LNCaP clone FGC (cell line): ENCODE data around the gene CRTC3.
"Not testable (repeated sequence)": the region's sequence is repeated elsewhere in the genome, so short reads cannot be mapped to it uniquely, and the experiment has no call there.

Experiments used
- DNase-seq: peaks from one replicate; pipeline ENCODE4 v3.0.0-alpha.2; 2011; ENCODE audit warnings: low read depth
- H3K4me3 ChIP-seq: 2 replicates; pipeline ENCODE4 v1.5.1; 2011; ENCODE audit warnings: mild to moderate bottlenecking, low read depth, low read length, control low read depth
- TF ChIP-seq, protein P1 (sequence below): IDR thresholded peaks from 2 replicates; pipeline ENCODE4 v1.5.1; 2012; ENCODE audit warnings: mild to moderate bottlenecking; ENCODE audit not compliant: control insufficient read depth, insufficient read depth; ENCODE audit errors: extremely low read depth

The CRTC3 gene

DNA sequence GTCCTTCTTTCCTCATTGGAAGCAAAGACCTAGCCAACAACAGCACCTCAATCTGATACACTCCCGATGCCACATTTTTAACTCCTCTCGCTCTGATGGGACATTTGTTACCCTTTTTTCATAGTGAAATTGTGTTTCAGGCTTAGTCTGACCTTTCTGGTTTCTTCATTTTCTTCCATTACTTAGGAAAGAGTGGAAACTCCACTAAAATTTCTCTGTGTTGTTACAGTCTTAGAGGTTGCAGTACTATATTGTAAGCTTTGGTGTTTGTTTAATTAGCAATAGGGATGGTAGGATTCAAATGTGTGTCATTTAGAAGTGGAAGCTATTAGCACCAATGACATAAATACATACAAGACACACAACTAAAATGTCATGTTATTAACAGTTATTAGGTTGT is 29.6 kb upstream of the CRTC3 start:
- TF ChIP-seq, protein P1, sequence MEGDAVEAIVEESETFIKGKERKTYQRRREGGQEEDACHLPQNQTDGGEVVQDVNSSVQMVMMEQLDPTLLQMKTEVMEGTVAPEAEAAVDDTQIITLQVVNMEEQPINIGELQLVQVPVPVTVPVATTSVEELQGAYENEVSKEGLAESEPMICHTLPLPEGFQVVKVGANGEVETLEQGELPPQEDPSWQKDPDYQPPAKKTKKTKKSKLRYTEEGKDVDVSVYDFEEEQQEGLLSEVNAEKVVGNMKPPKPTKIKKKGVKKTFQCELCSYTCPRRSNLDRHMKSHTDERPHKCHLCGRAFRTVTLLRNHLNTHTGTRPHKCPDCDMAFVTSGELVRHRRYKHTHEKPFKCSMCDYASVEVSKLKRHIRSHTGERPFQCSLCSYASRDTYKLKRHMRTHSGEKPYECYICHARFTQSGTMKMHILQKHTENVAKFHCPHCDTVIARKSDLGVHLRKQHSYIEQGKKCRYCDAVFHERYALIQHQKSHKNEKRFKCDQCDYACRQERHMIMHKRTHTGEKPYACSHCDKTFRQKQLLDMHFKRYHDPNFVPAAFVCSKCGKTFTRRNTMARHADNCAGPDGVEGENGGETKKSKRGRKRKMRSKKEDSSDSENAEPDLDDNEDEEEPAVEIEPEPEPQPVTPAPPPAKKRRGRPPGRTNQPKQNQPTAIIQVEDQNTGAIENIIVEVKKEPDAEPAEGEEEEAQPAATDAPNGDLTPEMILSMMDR: no peak
- no peak overlapping the region for H3K4me3 ChIP-seq
- no peak for DNase-seq

DNA sequence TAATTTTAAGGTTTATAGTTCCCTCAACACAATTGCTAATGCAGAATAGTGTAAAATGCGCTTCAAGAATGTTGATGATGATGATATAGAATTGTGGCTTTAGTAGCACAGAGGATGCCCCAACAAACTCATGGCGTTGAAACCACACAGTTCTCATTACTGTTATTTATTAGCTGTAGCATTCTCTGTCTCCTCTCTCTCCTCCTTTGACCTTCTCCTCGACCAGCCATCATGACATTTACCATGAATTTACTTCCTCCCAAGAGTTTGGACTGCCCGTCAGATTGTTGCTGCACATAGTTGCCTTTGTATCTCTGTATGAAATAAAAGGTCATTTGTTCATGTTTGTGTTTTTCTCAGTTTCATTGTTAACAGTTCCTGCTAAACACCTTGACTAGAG is 27.8 kb upstream of the CRTC3 start:
- no peak for DNase-seq
- TF ChIP-seq, protein P1: no peak
- no peak overlapping the region for H3K4me3 ChIP-seq

DNA sequence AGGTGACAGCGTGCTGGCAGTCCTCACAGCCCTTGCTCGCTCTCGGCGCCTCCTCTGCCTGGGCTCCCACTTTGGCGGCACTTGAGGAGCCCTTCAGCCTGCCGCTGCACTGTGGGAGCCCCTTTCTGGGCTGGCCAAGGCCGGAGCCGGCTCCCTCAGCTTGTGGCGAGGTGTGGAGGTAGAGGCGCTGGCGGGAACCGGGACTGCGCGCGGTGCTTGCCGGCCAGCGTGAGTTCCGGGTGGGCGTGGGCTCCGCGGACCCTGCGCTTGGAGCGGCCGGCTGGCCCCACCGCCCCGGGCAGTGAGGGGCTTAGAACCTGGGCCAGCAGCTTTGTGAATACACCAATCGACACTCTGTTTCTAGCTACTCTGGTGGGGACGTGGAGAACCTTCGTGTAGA is 18.9 kb upstream of the CRTC3 start:
- DNase-seq, H3K4me3 ChIP-seq: not testable (repeated sequence)

DNA sequence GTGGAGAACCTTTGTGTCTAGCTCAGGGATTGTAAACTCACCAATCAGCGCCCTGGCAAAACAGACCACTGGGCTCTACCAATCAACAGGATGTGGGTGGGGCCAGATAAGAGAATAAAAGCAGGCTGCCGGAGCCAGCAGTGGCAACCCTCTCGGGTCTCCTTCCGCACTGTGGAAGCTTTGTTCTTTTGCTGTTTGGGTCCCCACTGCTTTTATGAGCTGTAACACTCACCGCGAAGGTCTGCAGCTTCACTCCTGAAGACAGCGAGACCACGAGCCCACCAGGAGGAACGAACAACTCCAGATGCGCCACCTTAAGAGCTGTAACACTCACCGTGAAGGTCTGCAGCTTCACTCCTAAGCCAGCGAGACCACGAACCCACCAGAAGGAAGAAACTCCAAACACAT is 18.5 kb upstream of the CRTC3 start:
- not testable (repeated sequence) for DNase-seq, H3K4me3 ChIP-seq

DNA sequence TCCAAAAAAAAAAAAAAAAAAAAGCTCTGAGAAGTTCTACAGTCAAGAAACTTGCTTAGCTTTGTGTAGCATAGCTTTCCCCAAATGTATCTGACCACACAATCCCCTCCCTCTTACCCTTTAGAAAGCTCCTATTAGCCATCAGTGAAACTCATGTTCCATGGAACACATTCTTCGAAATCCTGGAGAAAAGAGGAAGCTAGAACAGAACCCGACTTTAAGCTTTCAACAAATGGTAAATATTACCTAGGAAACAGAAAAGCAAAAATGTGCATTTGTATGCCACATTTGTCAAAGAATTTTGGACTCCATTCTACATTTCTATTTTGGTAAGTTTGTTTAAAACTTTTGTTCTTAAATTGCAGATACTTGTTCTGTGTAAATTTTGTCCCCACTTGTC is 17.4 kb upstream of the CRTC3 start:
- H3K4me3 ChIP-seq: no peak overlapping the region
- DNase-seq: no peak
- TF ChIP-seq, protein P1: no peak

DNA sequence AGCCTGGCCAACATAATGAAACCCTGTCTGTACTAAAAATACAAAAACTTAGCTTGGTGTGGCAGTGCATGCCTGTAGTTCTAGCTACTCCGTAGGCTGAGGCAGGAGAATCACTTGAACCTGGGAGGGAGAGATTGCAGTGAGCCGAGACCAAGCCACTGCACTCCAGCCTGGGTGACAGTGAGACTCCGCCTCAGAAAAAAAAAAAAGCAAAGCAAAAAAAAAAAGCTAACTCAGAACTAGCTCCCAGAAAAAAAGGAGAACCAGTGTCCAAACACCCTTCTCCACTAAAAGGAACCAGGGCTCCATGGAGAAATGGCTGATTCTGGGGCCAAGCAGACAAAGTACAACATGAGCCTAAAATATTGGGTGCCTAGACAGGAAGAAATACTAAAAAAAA is 16.7 kb upstream of the CRTC3 start:
- no peak overlapping the region for H3K4me3 ChIP-seq
- TF ChIP-seq, protein P1: no peak
- no peak for DNase-seq

DNA sequence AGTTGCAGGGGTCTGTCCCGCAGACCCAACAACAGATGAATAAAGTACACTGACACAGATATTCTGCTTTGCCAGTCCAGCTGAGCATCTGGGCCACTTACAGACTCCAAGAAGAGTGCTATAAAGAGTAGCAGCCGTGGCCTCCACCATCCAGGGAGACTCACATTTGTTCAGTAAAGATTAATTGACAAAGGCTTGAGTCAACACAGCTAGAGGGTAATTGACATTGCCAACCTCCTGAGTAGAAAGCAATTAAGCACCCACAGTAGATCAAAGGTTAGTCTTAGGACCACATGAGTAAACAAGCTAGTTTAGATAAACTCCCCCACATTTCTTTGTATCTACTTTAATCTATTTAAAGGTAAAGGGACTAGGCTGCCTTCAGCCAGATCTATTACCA is 16.3 kb upstream of the CRTC3 start:
- no peak overlapping the region for H3K4me3 ChIP-seq
- no peak for DNase-seq
- TF ChIP-seq, protein P1: no peak

DNA sequence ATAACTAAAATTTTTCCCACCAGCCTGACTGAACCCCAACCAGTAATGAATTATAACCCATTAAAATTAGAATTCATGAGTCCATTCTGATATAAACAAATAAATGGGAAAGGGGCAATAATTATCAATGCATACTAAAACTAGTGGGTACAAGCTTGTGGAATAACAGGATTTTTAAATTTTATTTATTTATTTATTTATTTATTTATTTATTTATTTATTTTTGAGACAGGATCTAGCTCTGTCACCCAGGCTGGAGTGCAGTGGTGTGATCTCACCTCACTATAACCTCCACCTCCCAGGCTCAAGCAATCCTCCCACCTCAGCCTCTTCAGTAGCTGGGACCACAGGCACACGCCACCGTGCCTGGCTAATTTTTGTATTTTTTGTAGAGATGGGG is 15.8 kb upstream of the CRTC3 start:
- DNase-seq, H3K4me3 ChIP-seq: not testable (repeated sequence)

DNA sequence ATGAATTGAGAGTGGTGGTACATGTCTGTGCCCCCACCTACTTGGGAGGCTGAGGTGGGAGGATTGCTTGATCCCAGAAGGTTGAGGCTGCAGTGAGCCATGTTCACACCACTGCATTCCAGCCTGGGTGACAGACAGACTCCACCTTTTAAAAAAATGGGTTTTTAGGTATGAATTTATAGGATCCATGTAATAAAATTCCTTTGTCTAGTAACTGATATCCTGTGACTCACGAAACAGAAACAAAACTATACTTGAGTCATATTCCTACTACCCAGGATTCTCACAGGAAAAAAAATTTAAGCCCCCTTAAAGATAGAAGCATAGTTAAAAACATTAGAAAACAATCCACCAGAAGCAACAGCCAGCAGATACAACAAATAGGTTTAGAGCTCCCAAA is 10.0 kb upstream of the CRTC3 start:
- TF ChIP-seq, protein P1: no peak
- no peak for DNase-seq
- no peak overlapping the region for H3K4me3 ChIP-seq
